ENCODE results near the gene PDLIM1. TPM values are rescaled to one million over a fixed set of nuclear protein-coding genes. Genes with fewer than 3 reads are reported as not detected.

PDLIM1 gene
- total and polyA plus RNA-seq, 9 of the 15 experiments (the other 6 are each of a cell fraction or from before 2014, with no cell fraction given), result 19.8 to 164 (median 39.1) TPM

DNA sequence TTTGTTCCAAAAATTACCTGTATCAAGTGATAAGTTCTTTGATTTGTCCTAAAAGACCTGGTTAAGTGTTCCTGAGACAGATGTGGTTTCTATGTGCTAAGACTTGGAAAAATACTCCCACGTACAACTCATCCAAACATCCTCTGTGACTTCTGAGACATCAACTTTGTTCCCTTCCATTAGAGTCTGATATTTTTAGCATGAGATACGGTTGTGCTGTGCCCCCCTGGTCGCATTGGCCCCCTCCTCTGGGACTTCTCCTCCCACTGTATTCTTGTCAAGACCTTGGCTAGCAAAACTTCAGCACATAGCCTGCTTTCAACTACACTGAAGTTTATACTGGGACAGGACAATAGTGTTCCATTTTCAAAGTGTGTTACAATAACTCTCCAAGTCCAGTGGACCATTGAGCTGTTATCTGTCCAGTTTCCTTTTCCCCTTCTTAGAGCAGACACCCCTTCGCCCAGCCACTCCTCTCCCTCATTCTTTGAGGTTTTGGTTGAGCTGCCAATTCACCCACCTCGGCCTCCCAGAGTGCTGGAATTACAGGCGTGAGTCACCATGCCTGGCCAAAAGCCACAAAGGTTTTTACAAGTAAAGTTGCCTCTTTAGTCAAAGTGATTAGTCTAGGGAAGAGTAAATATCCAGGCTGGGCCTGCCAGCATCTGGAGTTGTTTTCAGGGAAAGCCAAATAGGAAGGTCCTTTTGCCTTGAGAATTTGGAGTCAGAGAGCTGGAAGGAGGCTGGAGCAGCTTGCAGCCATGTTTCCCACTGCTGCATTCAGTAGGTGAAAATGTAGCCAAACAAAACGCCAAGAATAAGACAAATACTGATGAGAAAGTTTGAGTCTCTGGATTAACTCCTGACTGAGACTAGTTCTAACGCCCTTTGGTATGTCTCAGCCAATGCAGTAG, 17.8 kb upstream of the PDLIM1 start (continued):
- TF ChIP-seq RAD51 (IDR thresholded peaks at IDR 0.05; ENCODE audit: borderline replicate concordance, low read depth), result no peak
- no peak for TF ChIP-seq ETV6 (IDR thresholded peaks at IDR 0.05; ENCODE audit: borderline replicate concordance in 1 of 2, low read depth in 2 of 2, low read length in 1 of 2)
- no peak for TF ChIP-seq ETV6 (CRISPR knock-in tag; IDR thresholded peaks at IDR 0.05; ENCODE audit: borderline replicate concordance)
- no peak for TF ChIP-seq FOXJ3 (CRISPR knock-in tag; IDR thresholded peaks at IDR 0.05)
- TF ChIP-seq, protein P1, sequence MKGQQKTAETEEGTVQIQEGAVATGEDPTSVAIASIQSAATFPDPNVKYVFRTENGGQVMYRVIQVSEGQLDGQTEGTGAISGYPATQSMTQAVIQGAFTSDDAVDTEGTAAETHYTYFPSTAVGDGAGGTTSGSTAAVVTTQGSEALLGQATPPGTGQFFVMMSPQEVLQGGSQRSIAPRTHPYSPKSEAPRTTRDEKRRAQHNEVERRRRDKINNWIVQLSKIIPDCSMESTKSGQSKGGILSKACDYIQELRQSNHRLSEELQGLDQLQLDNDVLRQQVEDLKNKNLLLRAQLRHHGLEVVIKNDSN (CRISPR knock-in tag; IDR thresholded peaks at IDR 0.05), result no peak
- TF ChIP-seq, protein P2, sequence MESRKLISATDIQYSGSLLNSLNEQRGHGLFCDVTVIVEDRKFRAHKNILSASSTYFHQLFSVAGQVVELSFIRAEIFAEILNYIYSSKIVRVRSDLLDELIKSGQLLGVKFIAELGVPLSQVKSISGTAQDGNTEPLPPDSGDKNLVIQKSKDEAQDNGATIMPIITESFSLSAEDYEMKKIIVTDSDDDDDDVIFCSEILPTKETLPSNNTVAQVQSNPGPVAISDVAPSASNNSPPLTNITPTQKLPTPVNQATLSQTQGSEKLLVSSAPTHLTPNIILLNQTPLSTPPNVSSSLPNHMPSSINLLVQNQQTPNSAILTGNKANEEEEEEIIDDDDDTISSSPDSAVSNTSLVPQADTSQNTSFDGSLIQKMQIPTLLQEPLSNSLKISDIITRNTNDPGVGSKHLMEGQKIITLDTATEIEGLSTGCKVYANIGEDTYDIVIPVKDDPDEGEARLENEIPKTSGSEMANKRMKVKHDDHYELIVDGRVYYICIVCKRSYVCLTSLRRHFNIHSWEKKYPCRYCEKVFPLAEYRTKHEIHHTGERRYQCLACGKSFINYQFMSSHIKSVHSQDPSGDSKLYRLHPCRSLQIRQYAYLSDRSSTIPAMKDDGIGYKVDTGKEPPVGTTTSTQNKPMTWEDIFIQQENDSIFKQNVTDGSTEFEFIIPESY (CRISPR knock-in tag; IDR thresholded peaks at IDR 0.05), result no peak
- TF ChIP-seq ZNF274 (IDR thresholded peaks at IDR 0.05; ENCODE audit: borderline replicate concordance, low read depth, low read length), result no peak
- no peak for TF ChIP-seq ZNF140 (CRISPR knock-in tag; IDR thresholded peaks at IDR 0.05)
- TF ChIP-seq HCFC1 (IDR thresholded peaks at IDR 0.05; ENCODE audit: low read depth, low read length), result no peak
- peak; percentile 68; the same call in 1 of the 2 replicates for TF ChIP-seq CTBP1 (IDR thresholded peaks at IDR 0.05; ENCODE audit: borderline replicate concordance)
- TF ChIP-seq SRSF7 (optimal IDR thresholded peaks at IDR 0.05; ENCODE audit: low read depth, low read length), result no peak
- TF ChIP-seq, protein P3, sequence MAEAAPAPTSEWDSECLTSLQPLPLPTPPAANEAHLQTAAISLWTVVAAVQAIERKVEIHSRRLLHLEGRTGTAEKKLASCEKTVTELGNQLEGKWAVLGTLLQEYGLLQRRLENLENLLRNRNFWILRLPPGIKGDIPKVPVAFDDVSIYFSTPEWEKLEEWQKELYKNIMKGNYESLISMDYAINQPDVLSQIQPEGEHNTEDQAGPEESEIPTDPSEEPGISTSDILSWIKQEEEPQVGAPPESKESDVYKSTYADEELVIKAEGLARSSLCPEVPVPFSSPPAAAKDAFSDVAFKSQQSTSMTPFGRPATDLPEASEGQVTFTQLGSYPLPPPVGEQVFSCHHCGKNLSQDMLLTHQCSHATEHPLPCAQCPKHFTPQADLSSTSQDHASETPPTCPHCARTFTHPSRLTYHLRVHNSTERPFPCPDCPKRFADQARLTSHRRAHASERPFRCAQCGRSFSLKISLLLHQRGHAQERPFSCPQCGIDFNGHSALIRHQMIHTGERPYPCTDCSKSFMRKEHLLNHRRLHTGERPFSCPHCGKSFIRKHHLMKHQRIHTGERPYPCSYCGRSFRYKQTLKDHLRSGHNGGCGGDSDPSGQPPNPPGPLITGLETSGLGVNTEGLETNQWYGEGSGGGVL (CRISPR knock-in tag; IDR thresholded peaks at IDR 0.05), result no peak
- TF ChIP-seq FOXK1 (CRISPR knock-in tag; IDR thresholded peaks at IDR 0.05; ENCODE audit: borderline replicate concordance), result no peak
- TF ChIP-seq NFIX (CRISPR knock-in tag; IDR thresholded peaks at IDR 0.05; ENCODE audit: low read depth), result no peak
- TF ChIP-seq CEBPB (tag; IDR thresholded peaks at IDR 0.05), result no peak
- TF ChIP-seq, protein P4, sequence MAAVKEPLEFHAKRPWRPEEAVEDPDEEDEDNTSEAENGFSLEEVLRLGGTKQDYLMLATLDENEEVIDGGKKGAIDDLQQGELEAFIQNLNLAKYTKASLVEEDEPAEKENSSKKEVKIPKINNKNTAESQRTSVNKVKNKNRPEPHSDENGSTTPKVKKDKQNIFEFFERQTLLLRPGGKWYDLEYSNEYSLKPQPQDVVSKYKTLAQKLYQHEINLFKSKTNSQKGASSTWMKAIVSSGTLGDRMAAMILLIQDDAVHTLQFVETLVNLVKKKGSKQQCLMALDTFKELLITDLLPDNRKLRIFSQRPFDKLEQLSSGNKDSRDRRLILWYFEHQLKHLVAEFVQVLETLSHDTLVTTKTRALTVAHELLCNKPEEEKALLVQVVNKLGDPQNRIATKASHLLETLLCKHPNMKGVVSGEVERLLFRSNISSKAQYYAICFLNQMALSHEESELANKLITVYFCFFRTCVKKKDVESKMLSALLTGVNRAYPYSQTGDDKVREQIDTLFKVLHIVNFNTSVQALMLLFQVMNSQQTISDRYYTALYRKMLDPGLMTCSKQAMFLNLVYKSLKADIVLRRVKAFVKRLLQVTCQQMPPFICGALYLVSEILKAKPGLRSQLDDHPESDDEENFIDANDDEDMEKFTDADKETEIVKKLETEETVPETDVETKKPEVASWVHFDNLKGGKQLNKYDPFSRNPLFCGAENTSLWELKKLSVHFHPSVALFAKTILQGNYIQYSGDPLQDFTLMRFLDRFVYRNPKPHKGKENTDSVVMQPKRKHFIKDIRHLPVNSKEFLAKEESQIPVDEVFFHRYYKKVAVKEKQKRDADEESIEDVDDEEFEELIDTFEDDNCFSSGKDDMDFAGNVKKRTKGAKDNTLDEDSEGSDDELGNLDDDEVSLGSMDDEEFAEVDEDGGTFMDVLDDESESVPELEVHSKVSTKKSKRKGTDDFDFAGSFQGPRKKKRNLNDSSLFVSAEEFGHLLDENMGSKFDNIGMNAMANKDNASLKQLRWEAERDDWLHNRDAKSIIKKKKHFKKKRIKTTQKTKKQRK (IDR thresholded peaks at IDR 0.05; ENCODE audit: borderline replicate concordance, low read depth, low read length), result no peak

All from K562 (cell line).